T follicular helper cell (primary cell): ENCODE measurements around the gene TSPAN1.

Source experiments
- DNase-seq: peaks from one replicate; pipeline ENCODE4 v3.0.0-alpha.2; 2020; ENCODE audit warnings: low read depth

The TSPAN1 gene

GRCh38 chr1:46187106-46187869 is 12.4 kb downstream of the TSPAN1 start:
- no peak for DNase-seq

- no peak for DNase-seq
Measured at GRCh38 chr1:46188295-46189030, 13.6 kb downstream of the TSPAN1 start.

GRCh38 chr1:46190539-46190938 is 15.7 kb downstream of the TSPAN1 start:
- DNase-seq: no peak

GRCh38 chr1:46191033-46191701 is 16.3 kb downstream of the TSPAN1 start:
- no peak for DNase-seq

GRCh38 chr1:46192171-46192570 is 17.3 kb downstream of the TSPAN1 start:
- DNase-seq: no peak

GRCh38 chr1:46193285-46193684 is 18.4 kb downstream of the TSPAN1 start:
- no peak for DNase-seq

GRCh38 chr1:46193984-46194570 is 19.2 kb downstream of the TSPAN1 start:
- no peak for DNase-seq

GRCh38 chr1:46194641-46195193 is 19.8 kb downstream of the TSPAN1 start:
- DNase-seq: no peak

GRCh38 chr1:46196609-46197008 is 21.7 kb downstream of the TSPAN1 start:
- DNase-seq: no peak

GRCh38 chr1:46197560-46197963 is 22.7 kb downstream of the TSPAN1 start:
- no peak for DNase-seq

GRCh38 chr1:46197964-46198811 is 23.3 kb downstream of the TSPAN1 start, which contains the start of gene POMGNT1:
POMGNT1 (minus strand) TSS chr1:46198434; CDS start chr1:46197821, 613 bp downstream.
- peak; percentile 65 for DNase-seq

GRCh38 chr1:46199233-46199749 is 24.4 kb downstream of the TSPAN1 start:
- DNase-seq: no peak

GRCh38 chr1:46203738-46204405 is 29.0 kb downstream of the TSPAN1 start:
- no peak for DNase-seq

- DNase-seq: no peak
Measured at GRCh38 chr1:46204406-46204742, 29.5 kb downstream of the TSPAN1 start.

GRCh38 chr1:46205141-46205540 is 30.3 kb downstream of the TSPAN1 start:
- DNase-seq: no peak

GRCh38 chr1:46205791-46206190 is 30.9 kb downstream of the TSPAN1 start:
- no peak for DNase-seq

- DNase-seq: no peak
Measured at GRCh38 chr1:46206399-46206798, 31.5 kb downstream of the TSPAN1 start.

- DNase-seq: no peak
Measured at GRCh38 chr1:46210561-46210960, 35.7 kb downstream of the TSPAN1 start.

- no peak for DNase-seq
Measured at GRCh38 chr1:46211051-46211450, 36.2 kb downstream of the TSPAN1 start.

- DNase-seq: no peak
Measured at GRCh38 chr1:46215504-46215903, 40.6 kb downstream of the TSPAN1 start.
